Hepatocyte (in vitro differentiated cells): Measurements from ENCODE around the gene HYI.

Experiments used
- CTCF ChIP-seq: fragments of 200-600 bp; sonication (generic); IDR thresholded peaks from 2 replicates; pipeline ENCODE4 v1.5.1; 2016; ENCODE audit warnings: antibody characterized with exemption, mild to moderate bottlenecking; ENCODE audit not compliant: poor library complexity
- EZH2phosphoT487 ChIP-seq: fragments of 200-600 bp; sonication (generic); IDR thresholded peaks from one replicate; pipeline ENCODE4 v1.6.1; 2018; ENCODE audit warnings: antibody characterized with exemption, mild to moderate bottlenecking, low read depth, moderate library complexity; ENCODE audit not compliant: unreplicated experiment, severe bottlenecking

GRCh38 chr1:43443197-43443946 lies 10.4 kb downstream of the HYI start:
- TF ChIP-seq CTCF (no peak), EZH2phosphoT487 (no peak)
